Calu3 (cell line): ENCODE data around the gene MACROD2. TPM values are rescaled to one million over a fixed set of nuclear protein-coding genes. Genes with fewer than 3 reads are reported as not detected.

ENCODE experiments used
- BruUV-seq: library from RNA; stranded (reverse); fragments of 400-500 nt; replicated peaks from 2 replicates; lab custom pipeline; 2021; lab: Mats Ljungman, UMichigan
- CTCF ChIA-PET: fragments of 300-600 bp; sonication (Branson Sonifier 250); formaldehyde crosslinking; loops from one replicate; lab custom pipeline; 2022; ENCODE audit warnings: antibody characterized with exemption; lab: Charles Lee
- DNase-seq: peaks from one replicate; pipeline ENCODE4 v3.0.0; 2022
- H3K27ac Mint-ChIP-seq: one replicate; pipeline ENCODE4 v1.8.0; 2022; ENCODE audit warnings: mixed read lengths; ENCODE audit not compliant: unreplicated experiment
- H3K27me3 Mint-ChIP-seq: one replicate; pipeline ENCODE4 v1.8.0; 2022; ENCODE audit warnings: mixed read lengths; ENCODE audit not compliant: unreplicated experiment
- H3K36me3 Mint-ChIP-seq: one replicate; pipeline ENCODE4 v1.8.0; 2022; ENCODE audit warnings: mild to moderate bottlenecking, moderate library complexity, mixed read lengths; ENCODE audit not compliant: insufficient read depth, unreplicated experiment
- H3K4me1 Mint-ChIP-seq: one replicate; pipeline ENCODE4 v1.8.0; 2022; ENCODE audit warnings: mild to moderate bottlenecking, low read depth, mixed read lengths; ENCODE audit not compliant: unreplicated experiment
- H3K4me3 Mint-ChIP-seq: one replicate; pipeline ENCODE4 v1.8.0; 2022; ENCODE audit warnings: mild to moderate bottlenecking, low read depth, moderate library complexity, mixed read lengths; ENCODE audit not compliant: unreplicated experiment
- H3K9me3 Mint-ChIP-seq: one replicate; pipeline ENCODE4 v1.8.0; 2022; ENCODE audit warnings: low read depth, mixed read lengths; ENCODE audit not compliant: unreplicated experiment
- CTCF ChIP-seq: fragments of 200-600 bp; IDR thresholded peaks from one replicate; pipeline ENCODE4 v1.8.0; 2022; ENCODE audit warnings: antibody characterized with exemption; ENCODE audit not compliant: unreplicated experiment
- intact Hi-C: fragments of 100-400 bp; cut with micrococcal nuclease; formaldehyde crosslinking; loops from one replicate; pipeline ENCODE4 v1.10.0; 2022; ENCODE audit not compliant: unreplicated experiment
- total RNA-seq: library from RNA; stranded (reverse); gene quantifications from 2 replicates; pipeline ENCODE4 v1.2.3, GENCODE V29; 2022

MACROD2 gene
- total RNA-seq, 1 experiment from 2014 or later, result 29.4 TPM

- no peaks in the 10 kb centered on the region for H3K27me3 Mint-ChIP-seq
- intact Hi-C loops, result no loop called here
Measured at GRCh38 chr20:14198416-14198815, 203.1 kb downstream of the MACROD2 start.

DNA sequence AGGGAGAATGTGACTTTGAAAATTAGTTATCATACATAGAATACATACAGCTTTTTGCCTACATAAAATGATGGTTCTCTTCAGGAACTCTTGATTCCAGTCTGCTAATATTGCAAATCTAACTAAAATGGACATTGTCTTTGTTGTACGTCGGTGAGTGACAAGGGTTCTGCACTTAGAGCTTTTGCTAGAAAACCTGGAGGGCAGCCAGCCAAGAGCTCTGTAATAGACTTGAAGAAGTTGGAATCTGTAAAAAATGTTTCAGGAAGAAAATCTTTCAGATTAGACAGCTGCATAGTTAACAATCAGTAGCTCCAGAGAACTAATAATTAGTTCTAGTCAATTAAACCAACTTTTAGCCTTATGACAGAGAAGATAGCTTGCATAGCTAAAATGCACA lies 203.8 kb downstream of the MACROD2 start:
- intact Hi-C loops, result no loop called here
- peaks cover 6% of the 10 kb centered on the region for H3K9me3 Mint-ChIP-seq
- H3K4me1 Mint-ChIP-seq, result peaks cover 15% of the 10 kb centered on the region
- DNase-seq, result no peak
- H3K27ac Mint-ChIP-seq, result no peak overlapping the region
- no peaks in the 10 kb centered on the region for H3K27me3 Mint-ChIP-seq
- no TSS peak for BruUV-seq
- TF ChIP-seq CTCF, result no peak
- H3K36me3 Mint-ChIP-seq, result no peaks in the 10 kb centered on the region
- no peak overlapping the region for H3K4me3 Mint-ChIP-seq
- CTCF ChIA-PET, result no interaction called here

More at GRCh38 chr20:14198416-14198815, 203.1 kb downstream of the MACROD2 start:
- Mint-ChIP-seq H3K27ac (no peak overlapping the region), H3K4me1 (peaks cover 15% of the 10 kb centered on the region), H3K36me3 (no peaks in the 10 kb centered on the region), H3K9me3 (peaks cover 6% of the 10 kb centered on the region), H3K4me3 (no peak overlapping the region)
- DNase-seq, result no peak
- no peak for TF ChIP-seq CTCF
- BruUV-seq, result no TSS peak
- CTCF ChIA-PET, result no interaction called here

- Mint-ChIP-seq H3K36me3 (no peaks in the 10 kb centered on the region), H3K4me3 (no peak overlapping the region), H3K4me1 (peaks cover 4% of the 10 kb centered on the region), H3K27ac (no peak overlapping the region), H3K27me3 (no peaks in the 10 kb centered on the region), H3K9me3 (peaks cover 6% of the 10 kb centered on the region)
- CTCF ChIA-PET, result no interaction called here
- no peak for TF ChIP-seq CTCF
- intact Hi-C loops, result no loop called here
- DNase-seq, result no peak
- no TSS peak for BruUV-seq
Measured at GRCh38 chr20:14203657-14204056, 208.3 kb downstream of the MACROD2 start.

GRCh38 chr20:14207591-14207990 lies 212.3 kb downstream of the MACROD2 start:
- no peaks in the 10 kb centered on the region for H3K4me1 Mint-ChIP-seq
- no peaks in the 10 kb centered on the region for H3K27me3 Mint-ChIP-seq
- CTCF ChIA-PET, result no interaction called here
- peaks cover 4% of the 10 kb centered on the region for H3K9me3 Mint-ChIP-seq
- no peak overlapping the region for H3K27ac Mint-ChIP-seq
- no peak overlapping the region for H3K4me3 Mint-ChIP-seq
- H3K36me3 Mint-ChIP-seq, result no peaks in the 10 kb centered on the region
- TF ChIP-seq CTCF, result no peak
- intact Hi-C loops, result no loop called here
- no TSS peak for BruUV-seq
- no peak for DNase-seq
